Measurements from ENCODE around the gene MBNL1. TPM values are rescaled to one million over a fixed set of nuclear protein-coding genes. Genes with fewer than 3 reads are reported as not detected.
A peak's percentile ranks its signal among the peaks of the same experiment; 100 is the strongest.

The MBNL1 gene
- total RNA-seq, 3 donors from 2014 or later = 314 to 702 (median 353) TPM

DNA sequence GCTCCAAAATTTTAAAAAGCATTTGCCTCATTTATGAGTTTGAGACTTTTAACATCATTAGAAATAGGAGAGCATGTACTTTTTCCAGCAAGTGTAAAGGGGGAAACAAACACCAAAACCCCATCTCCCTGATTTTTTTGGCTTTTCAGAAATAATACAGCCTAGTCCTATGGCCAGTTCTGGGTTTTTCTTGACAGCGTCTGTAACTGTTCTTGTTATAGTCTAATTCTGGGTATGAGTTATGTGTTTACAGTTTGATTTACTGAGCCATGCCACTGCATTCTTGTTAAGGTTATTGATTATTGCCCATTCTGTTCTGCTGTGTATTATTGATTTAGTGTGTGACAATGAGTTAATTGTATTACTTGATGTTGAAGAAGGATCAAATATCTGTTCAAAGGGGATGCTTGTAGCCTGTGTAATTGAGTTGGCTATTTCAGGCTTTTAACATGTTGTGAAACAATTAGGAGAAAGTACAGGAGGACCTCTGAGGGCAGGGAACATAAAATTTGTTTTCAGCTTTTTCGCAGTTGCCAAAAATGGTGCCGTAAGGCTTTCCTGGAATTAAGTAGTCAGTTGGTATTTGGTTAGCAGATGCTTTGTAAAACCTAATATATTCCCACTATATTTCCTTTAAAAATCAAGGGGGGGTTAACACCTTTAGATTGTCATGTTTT is 46.1 kb downstream of the MBNL1 start:
- Histone ChIP-seq H3K4me3 (no peak overlapping the region), H3K4me1 (peaks cover 0 to 4% of the 10 kb centered on the region in 2 donors), H3K9me3 (no peaks in the 10 kb centered on the region), H3K27ac (peak overlapping the region; percentile 73 to 77), H3K36me3 (no peaks in the 10 kb centered on the region), H3K27me3 (no peaks in the 10 kb centered on the region)
- DNase-seq (ENCODE audit: low spot score in 2 of 2) = no peak
- intact Hi-C loops (cut with DNase I; ENCODE audit: low total_unique reads) = no loop called here
- TF ChIP-seq CTCF (IDR thresholded peaks at IDR 0.05) (no peak), POLR2A (IDR thresholded peaks at IDR 0.05) (no peak), POLR2AphosphoS5 (IDR thresholded peaks at IDR 0.05) (no peak)

- Histone ChIP-seq H3K9me3 (no peaks in the 10 kb centered on the region), H3K4me1 (peaks cover 0 to 4% of the 10 kb centered on the region in 2 donors), H3K4me3 (peak overlapping the region in 1 of 3 donors; percentile 16), H3K36me3 (no peaks in the 10 kb centered on the region), H3K27me3 (no peaks in the 10 kb centered on the region), H3K27ac (peak overlapping the region; percentile 75 to 77)
- no peak for DNase-seq (ENCODE audit: low spot score in 2 of 2)
- TF ChIP-seq POLR2AphosphoS5 (IDR thresholded peaks at IDR 0.05) (no peak), CTCF (IDR thresholded peaks at IDR 0.05) (no peak), POLR2A (IDR thresholded peaks at IDR 0.05) (no peak)
- intact Hi-C loops (cut with DNase I; ENCODE audit: low total_unique reads) = no loop called here
Observed at GRCh38 chr3:152315623-152316022, 46.9 kb downstream of the MBNL1 start.

DNA sequence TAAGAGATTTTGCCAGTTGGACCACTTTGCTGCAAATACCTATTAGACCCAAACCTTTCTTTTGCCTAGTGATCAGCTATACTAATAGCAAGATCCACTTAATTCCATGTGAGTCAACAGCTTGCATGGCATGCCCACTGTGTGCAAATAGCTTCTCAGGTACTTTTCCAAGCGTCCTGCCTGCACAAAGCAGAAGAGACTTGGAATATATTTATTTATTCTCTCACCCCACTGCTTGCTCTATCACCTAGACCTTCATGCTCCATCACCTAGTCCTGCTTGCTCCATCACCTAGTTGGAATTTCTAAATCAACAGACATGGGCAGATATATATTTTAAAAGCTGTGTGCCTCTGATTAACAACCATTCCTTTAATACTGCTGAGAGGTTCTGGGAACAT is 47.6 kb downstream of the MBNL1 start:
- Histone ChIP-seq H3K36me3 (no peaks in the 10 kb centered on the region), H3K27ac (peak overlapping the region; percentile 75 to 77), H3K9me3 (no peaks in the 10 kb centered on the region), H3K4me3 (peak overlapping the region in 1 of 3 donors; percentile 16), H3K4me1 (peaks cover 0 to 4% of the 10 kb centered on the region in 2 donors), H3K27me3 (no peaks in the 10 kb centered on the region)
- intact Hi-C loops (cut with DNase I; ENCODE audit: low total_unique reads) = no loop called here
- TF ChIP-seq POLR2A (IDR thresholded peaks at IDR 0.05) = no peak
- TF ChIP-seq POLR2AphosphoS5 (IDR thresholded peaks at IDR 0.05) = no peak
- TF ChIP-seq CTCF (IDR thresholded peaks at IDR 0.05) = no peak
- DNase-seq (ENCODE audit: low spot score in 2 of 2) = no peak

DNA sequence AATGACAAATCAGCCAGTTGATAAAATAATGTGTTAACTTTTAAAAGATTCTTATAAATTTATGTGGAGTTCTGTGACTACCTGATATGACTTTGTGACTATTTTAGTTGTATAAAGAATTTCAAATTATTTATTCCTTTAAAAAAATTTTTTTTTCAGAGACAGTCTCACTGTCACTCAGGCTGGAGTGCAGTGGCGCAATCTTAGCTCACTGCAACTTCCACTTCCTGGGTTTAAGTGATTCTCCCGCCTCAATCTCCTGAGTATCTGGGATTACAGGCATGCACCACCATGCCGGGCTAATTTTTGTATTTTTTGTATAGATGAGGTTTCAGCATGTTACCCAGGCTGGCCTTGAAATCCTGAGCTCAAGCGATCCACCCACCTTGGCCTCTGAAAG is 48.5 kb downstream of the MBNL1 start:
- peak overlapping the region; percentile 34 to 45 for H3K27ac ChIP-seq
- no peaks in the 10 kb centered on the region for H3K9me3 ChIP-seq
- H3K4me1 ChIP-seq = peaks cover 0 to 4% of the 10 kb centered on the region in 2 donors
- H3K4me3 ChIP-seq = no peak overlapping the region
- DNase-seq (ENCODE audit: low spot score in 2 of 2) = no peak
- H3K36me3 ChIP-seq = no peaks in the 10 kb centered on the region
- no peaks in the 10 kb centered on the region for H3K27me3 ChIP-seq
- TF ChIP-seq POLR2AphosphoS5 (IDR thresholded peaks at IDR 0.05) = no peak
- TF ChIP-seq CTCF (IDR thresholded peaks at IDR 0.05) = no peak
- no peak for TF ChIP-seq POLR2A (IDR thresholded peaks at IDR 0.05)
- intact Hi-C loops (cut with DNase I; ENCODE audit: low total_unique reads) = no loop called here

DNA sequence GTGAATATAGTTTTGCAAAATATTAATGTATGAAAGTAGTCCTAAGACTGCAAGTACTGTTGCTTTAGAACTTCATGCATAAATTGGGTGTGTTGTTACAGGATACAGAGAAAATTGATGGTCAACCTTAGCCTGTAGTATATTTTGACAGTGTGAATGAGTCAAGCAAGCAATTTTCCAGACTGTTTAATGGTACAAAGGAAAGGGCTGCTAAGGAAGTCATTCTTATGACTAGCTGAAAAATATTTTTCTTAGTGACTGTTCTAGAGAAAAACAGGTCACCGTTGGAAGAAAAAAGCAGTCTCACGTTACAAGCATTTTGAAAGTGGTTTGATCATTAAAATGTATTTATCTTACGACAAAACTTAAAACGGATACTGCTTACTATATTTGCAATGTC is 49.2 kb downstream of the MBNL1 start:
- peak overlapping the region in 1 of 2 donors; percentile 45 for H3K27ac ChIP-seq
- intact Hi-C loops (cut with DNase I; ENCODE audit: low total_unique reads) = no loop called here
- H3K4me3 ChIP-seq = no peak overlapping the region
- H3K4me1 ChIP-seq = peaks cover 0 to 4% of the 10 kb centered on the region in 2 donors
- no peaks in the 10 kb centered on the region for H3K27me3 ChIP-seq
- DNase-seq (ENCODE audit: low spot score in 2 of 2) = no peak
- no peaks in the 10 kb centered on the region for H3K9me3 ChIP-seq
- H3K36me3 ChIP-seq = no peaks in the 10 kb centered on the region
- TF ChIP-seq CTCF (IDR thresholded peaks at IDR 0.05) (no peak), POLR2A (IDR thresholded peaks at IDR 0.05) (no peak), POLR2AphosphoS5 (IDR thresholded peaks at IDR 0.05) (no peak)

Measured in breast epithelium (tissue), 4 donors.